ENCODE data around the gene SSH2. TPM values are rescaled to one million over a fixed set of nuclear protein-coding genes. Genes with fewer than 3 reads are reported as not detected.
"Not testable (repeated sequence)": the region's sequence is repeated elsewhere in the genome, so short reads cannot be mapped to it uniquely, and the experiment has no call there.

Gene SSH2
- total and polyA plus RNA-seq, 2 of the 13 experiments (the other 11 are each of a cell fraction or from before 2014, with no cell fraction given): 6.0 to 6.4 TPM

- WGBS (ENCODE audit: low lambda C conversion rate): 97% methylated on average over 4 of the region's 4 CpGs
- ATAC-seq; H2AFZ ChIP-seq (ENCODE audit: low read length); H4K20me1 ChIP-seq (ENCODE audit: insufficient read depth, low read length); H3K4me2 ChIP-seq (ENCODE audit: low read depth, low read length); H3K36me3 ChIP-seq (replicated peaks in 1 of 2; ENCODE audit: control insufficient read depth in 1 of 2, insufficient read depth in 2 of 2, low read length in 2 of 2); H3K27me3 ChIP-seq (ENCODE audit: control insufficient read depth in 1 of 2, insufficient read depth in 2 of 2, low read length in 2 of 2); intact Hi-C loops (cut with micrococcal nuclease; ENCODE audit: unreplicated experiment); DNase-seq (ENCODE audit: low spot score); H3K27ac ChIP-seq (ENCODE audit: extremely low read length, insufficient read depth, low read length); BruUV-seq (replicated peaks); H3K9ac ChIP-seq (ENCODE audit: insufficient read depth, low read depth, low read length); CTCF ChIA-PET (ENCODE audit: low intra/inter-chr PET ratio, low total read pairs); H3K4me3 ChIP-seq (replicated peaks in 1 of 3; ENCODE audit: insufficient read depth in 1 of 3, low read depth in 2 of 3, low read length in 3 of 3); in situ Hi-C loops (cut with HindIII; ENCODE audit: extremely low pct_ligation_motif_present, low pct_unique_long_range_greater_than_20kb); H3K79me2 ChIP-seq (ENCODE audit: insufficient read depth, low read length); FAIRE-seq; POLR2A ChIA-PET; H3K9me3 ChIP-seq (ENCODE audit: low read length): not testable (repeated sequence)
- peaks cover 10% of the 10 kb centered on the region; the same call in 1 of the 2 replicates for H3K4me1 ChIP-seq (ENCODE audit: insufficient read depth, low read length)
Measured at GRCh38 chr17:29864123-29864522, 65.9 kb downstream of the SSH2 start.

DNA sequence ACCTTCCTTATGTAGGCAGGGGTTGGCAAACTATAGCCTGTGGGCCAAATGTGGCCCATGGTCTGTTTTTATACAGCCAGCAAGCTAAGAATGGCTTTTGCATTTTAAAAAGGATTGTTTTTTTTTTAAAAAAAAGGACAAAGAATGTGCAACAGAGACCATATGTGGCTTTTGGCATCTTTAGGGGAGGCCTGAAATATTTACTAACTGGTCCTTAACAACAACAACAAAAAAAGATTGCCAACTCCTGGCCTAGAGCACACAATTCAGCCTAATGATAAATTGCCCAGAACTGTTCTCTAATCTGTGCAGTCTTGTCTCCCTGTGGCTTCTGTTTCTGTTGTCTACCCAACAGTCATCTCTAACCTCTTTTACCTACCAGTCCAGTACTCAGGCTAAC is 67.1 kb downstream of the SSH2 start:
- H3K79me2 ChIP-seq (ENCODE audit: insufficient read depth, low read length): no peaks in the 10 kb centered on the region

More for the DNA sequence above, 67.1 kb downstream of the SSH2 start:
- Histone ChIP-seq H3K27me3 (ENCODE audit: control insufficient read depth in 1 of 2, insufficient read depth in 2 of 2, low read length in 2 of 2) (no peaks in the 10 kb centered on the region), H3K9me3 (ENCODE audit: low read length) (no peaks in the 10 kb centered on the region), H3K36me3 (replicated peaks in 1 of 2; ENCODE audit: control insufficient read depth in 1 of 2, insufficient read depth in 2 of 2, low read length in 2 of 2) (no peaks in the 10 kb centered on the region), H3K27ac (ENCODE audit: extremely low read length, insufficient read depth, low read length) (no peak overlapping the region), H3K9ac (ENCODE audit: insufficient read depth, low read depth, low read length) (no peak overlapping the region), H2AFZ (ENCODE audit: low read length) (no peak overlapping the region), H4K20me1 (ENCODE audit: insufficient read depth, low read length) (no peaks in the 10 kb centered on the region), H3K4me2 (ENCODE audit: low read depth, low read length) (no peak overlapping the region), H3K4me3 (replicated peaks in 1 of 3; ENCODE audit: insufficient read depth in 1 of 3, low read depth in 2 of 3, low read length in 3 of 3) (no peak overlapping the region), H3K4me1 (ENCODE audit: insufficient read depth, low read length) (peaks cover 10% of the 10 kb centered on the region; the same call in 1 of the 2 replicates)
- DNase-seq (ENCODE audit: low spot score): no peak
- intact Hi-C loops (cut with micrococcal nuclease; ENCODE audit: unreplicated experiment) (no loop called here), in situ Hi-C loops (cut with HindIII; ENCODE audit: extremely low pct_ligation_motif_present, low pct_unique_long_range_greater_than_20kb) (no loop called here)
- no peak for ATAC-seq
- ChIA-PET POLR2A (no interaction called here), CTCF (ENCODE audit: low intra/inter-chr PET ratio, low total read pairs) (no interaction called here)
- TF ChIP-seq, protein P1, sequence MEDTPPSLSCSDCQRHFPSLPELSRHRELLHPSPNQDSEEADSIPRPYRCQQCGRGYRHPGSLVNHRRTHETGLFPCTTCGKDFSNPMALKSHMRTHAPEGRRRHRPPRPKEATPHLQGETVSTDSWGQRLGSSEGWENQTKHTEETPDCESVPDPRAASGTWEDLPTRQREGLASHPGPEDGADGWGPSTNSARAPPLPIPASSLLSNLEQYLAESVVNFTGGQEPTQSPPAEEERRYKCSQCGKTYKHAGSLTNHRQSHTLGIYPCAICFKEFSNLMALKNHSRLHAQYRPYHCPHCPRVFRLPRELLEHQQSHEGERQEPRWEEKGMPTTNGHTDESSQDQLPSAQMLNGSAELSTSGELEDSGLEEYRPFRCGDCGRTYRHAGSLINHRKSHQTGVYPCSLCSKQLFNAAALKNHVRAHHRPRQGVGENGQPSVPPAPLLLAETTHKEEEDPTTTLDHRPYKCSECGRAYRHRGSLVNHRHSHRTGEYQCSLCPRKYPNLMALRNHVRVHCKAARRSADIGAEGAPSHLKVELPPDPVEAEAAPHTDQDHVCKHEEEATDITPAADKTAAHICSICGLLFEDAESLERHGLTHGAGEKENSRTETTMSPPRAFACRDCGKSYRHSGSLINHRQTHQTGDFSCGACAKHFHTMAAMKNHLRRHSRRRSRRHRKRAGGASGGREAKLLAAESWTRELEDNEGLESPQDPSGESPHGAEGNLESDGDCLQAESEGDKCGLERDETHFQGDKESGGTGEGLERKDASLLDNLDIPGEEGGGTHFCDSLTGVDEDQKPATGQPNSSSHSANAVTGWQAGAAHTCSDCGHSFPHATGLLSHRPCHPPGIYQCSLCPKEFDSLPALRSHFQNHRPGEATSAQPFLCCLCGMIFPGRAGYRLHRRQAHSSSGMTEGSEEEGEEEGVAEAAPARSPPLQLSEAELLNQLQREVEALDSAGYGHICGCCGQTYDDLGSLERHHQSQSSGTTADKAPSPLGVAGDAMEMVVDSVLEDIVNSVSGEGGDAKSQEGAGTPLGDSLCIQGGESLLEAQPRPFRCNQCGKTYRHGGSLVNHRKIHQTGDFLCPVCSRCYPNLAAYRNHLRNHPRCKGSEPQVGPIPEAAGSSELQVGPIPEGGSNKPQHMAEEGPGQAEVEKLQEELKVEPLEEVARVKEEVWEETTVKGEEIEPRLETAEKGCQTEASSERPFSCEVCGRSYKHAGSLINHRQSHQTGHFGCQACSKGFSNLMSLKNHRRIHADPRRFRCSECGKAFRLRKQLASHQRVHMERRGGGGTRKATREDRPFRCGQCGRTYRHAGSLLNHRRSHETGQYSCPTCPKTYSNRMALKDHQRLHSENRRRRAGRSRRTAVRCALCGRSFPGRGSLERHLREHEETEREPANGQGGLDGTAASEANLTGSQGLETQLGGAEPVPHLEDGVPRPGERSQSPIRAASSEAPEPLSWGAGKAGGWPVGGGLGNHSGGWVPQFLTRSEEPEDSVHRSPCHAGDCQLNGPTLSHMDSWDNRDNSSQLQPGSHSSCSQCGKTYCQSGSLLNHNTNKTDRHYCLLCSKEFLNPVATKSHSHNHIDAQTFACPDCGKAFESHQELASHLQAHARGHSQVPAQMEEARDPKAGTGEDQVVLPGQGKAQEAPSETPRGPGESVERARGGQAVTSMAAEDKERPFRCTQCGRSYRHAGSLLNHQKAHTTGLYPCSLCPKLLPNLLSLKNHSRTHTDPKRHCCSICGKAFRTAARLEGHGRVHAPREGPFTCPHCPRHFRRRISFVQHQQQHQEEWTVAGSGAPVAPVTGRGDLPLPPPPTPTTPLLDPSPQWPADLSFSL (CRISPR knock-in tag; IDR thresholded peaks at IDR 0.05): no peak
- no peak for TF ChIP-seq NFRKB (IDR thresholded peaks at IDR 0.05)
- TF ChIP-seq TOPORS (CRISPR knock-in tag; IDR thresholded peaks at IDR 0.05): no peak
- TF ChIP-seq SETDB1 (CRISPR knock-in tag; IDR thresholded peaks at IDR 0.05; ENCODE audit: borderline replicate concordance): no peak
- BruUV-seq (replicated peaks): no TSS peak
- no peak for FAIRE-seq

All from HepG2 (cell line).